Measurements from ENCODE around the gene EMP1. TPM values are rescaled to one million over a fixed set of nuclear protein-coding genes. Genes with fewer than 3 reads are reported as not detected.

The EMP1 gene
- total RNA-seq, 1 experiment from 2014 or later, result 0.48 TPM

- Histone ChIP-seq H3K36me3 (replicated peaks; ENCODE audit: control insufficient read depth, insufficient read depth, low read length) (no peaks in the 10 kb centered on the region), H3K27me3 (ENCODE audit: control insufficient read depth, insufficient read depth, low read length) (no peaks in the 10 kb centered on the region), H3K4me3 (ENCODE audit: insufficient read depth, low read depth, low read length) (no peak overlapping the region)
- no peak for DNase-seq
These were observed 30.9 kb upstream of the EMP1 start for GRCh38 chr12:13165617-13166041.

- H3K27me3 ChIP-seq (ENCODE audit: control insufficient read depth, insufficient read depth, low read length), result no peaks in the 10 kb centered on the region
- H3K36me3 ChIP-seq (replicated peaks; ENCODE audit: control insufficient read depth, insufficient read depth, low read length), result no peaks in the 10 kb centered on the region
- H3K4me3 ChIP-seq (ENCODE audit: insufficient read depth, low read depth, low read length), result no peak overlapping the region
- DNase-seq, result no peak
These were observed 29.3 kb upstream of the EMP1 start for GRCh38 chr12:13167226-13167625.

- Histone ChIP-seq H3K27me3 (ENCODE audit: control insufficient read depth, insufficient read depth, low read length) (no peaks in the 10 kb centered on the region), H3K4me3 (ENCODE audit: insufficient read depth, low read depth, low read length) (no peak overlapping the region), H3K36me3 (replicated peaks; ENCODE audit: control insufficient read depth, insufficient read depth, low read length) (no peaks in the 10 kb centered on the region)
- no peak for DNase-seq
These were observed 28.6 kb upstream of the EMP1 start for GRCh38 chr12:13167906-13168305.

- no peak for DNase-seq
- H3K36me3 ChIP-seq (replicated peaks; ENCODE audit: control insufficient read depth, insufficient read depth, low read length), result no peaks in the 10 kb centered on the region
- H3K4me3 ChIP-seq (ENCODE audit: insufficient read depth, low read depth, low read length), result no peak overlapping the region
- no peaks in the 10 kb centered on the region for H3K27me3 ChIP-seq (ENCODE audit: control insufficient read depth, insufficient read depth, low read length)
These were observed 27.3 kb upstream of the EMP1 start for GRCh38 chr12:13169272-13169671.

- no peak for DNase-seq
These were observed 25.5 kb upstream of the EMP1 start for GRCh38 chr12:13170892-13171490.

GRCh38 chr12:13171921-13172859, 24.3 kb upstream of the EMP1 start:
- no peaks in the 10 kb centered on the region for H3K27me3 ChIP-seq (ENCODE audit: control insufficient read depth, insufficient read depth, low read length)
- H3K36me3 ChIP-seq (replicated peaks; ENCODE audit: control insufficient read depth, insufficient read depth, low read length), result no peaks in the 10 kb centered on the region
- DNase-seq, result peak; percentile 47
- no peak overlapping the region for H3K4me3 ChIP-seq (ENCODE audit: insufficient read depth, low read depth, low read length)

More at GRCh38 chr12:13170892-13171490, 25.5 kb upstream of the EMP1 start:
- Histone ChIP-seq H3K27me3 (ENCODE audit: control insufficient read depth, insufficient read depth, low read length) (no peaks in the 10 kb centered on the region), H3K36me3 (replicated peaks; ENCODE audit: control insufficient read depth, insufficient read depth, low read length) (no peaks in the 10 kb centered on the region), H3K4me3 (ENCODE audit: insufficient read depth, low read depth, low read length) (no peak overlapping the region)

- no peaks in the 10 kb centered on the region for H3K36me3 ChIP-seq (replicated peaks; ENCODE audit: control insufficient read depth, insufficient read depth, low read length)
- H3K27me3 ChIP-seq (ENCODE audit: control insufficient read depth, insufficient read depth, low read length), result no peaks in the 10 kb centered on the region
- DNase-seq, result no peak
- H3K4me3 ChIP-seq (ENCODE audit: insufficient read depth, low read depth, low read length), result no peak overlapping the region
These were observed 23.3 kb upstream of the EMP1 start for GRCh38 chr12:13173012-13173932.

GRCh38 chr12:13175499-13175898, 21.0 kb upstream of the EMP1 start:
- H3K4me3 ChIP-seq (ENCODE audit: insufficient read depth, low read depth, low read length), result no peak overlapping the region
- DNase-seq, result no peak
- no peaks in the 10 kb centered on the region for H3K27me3 ChIP-seq (ENCODE audit: control insufficient read depth, insufficient read depth, low read length)
- no peaks in the 10 kb centered on the region for H3K36me3 ChIP-seq (replicated peaks; ENCODE audit: control insufficient read depth, insufficient read depth, low read length)

GRCh38 chr12:13176256-13176655, 20.3 kb upstream of the EMP1 start:
- Histone ChIP-seq H3K4me3 (ENCODE audit: insufficient read depth, low read depth, low read length) (no peak overlapping the region), H3K27me3 (ENCODE audit: control insufficient read depth, insufficient read depth, low read length) (no peaks in the 10 kb centered on the region), H3K36me3 (replicated peaks; ENCODE audit: control insufficient read depth, insufficient read depth, low read length) (no peaks in the 10 kb centered on the region)
- no peak for DNase-seq

GRCh38 chr12:13177373-13177772, 19.2 kb upstream of the EMP1 start:
- DNase-seq, result no peak
- H3K36me3 ChIP-seq (replicated peaks; ENCODE audit: control insufficient read depth, insufficient read depth, low read length), result no peaks in the 10 kb centered on the region
- H3K4me3 ChIP-seq (ENCODE audit: insufficient read depth, low read depth, low read length), result no peak overlapping the region
- no peaks in the 10 kb centered on the region for H3K27me3 ChIP-seq (ENCODE audit: control insufficient read depth, insufficient read depth, low read length)

GRCh38 chr12:13177906-13178305, 18.6 kb upstream of the EMP1 start:
- no peaks in the 10 kb centered on the region for H3K27me3 ChIP-seq (ENCODE audit: control insufficient read depth, insufficient read depth, low read length)
- H3K4me3 ChIP-seq (ENCODE audit: insufficient read depth, low read depth, low read length), result no peak overlapping the region
- no peaks in the 10 kb centered on the region for H3K36me3 ChIP-seq (replicated peaks; ENCODE audit: control insufficient read depth, insufficient read depth, low read length)
- DNase-seq, result no peak

- no peaks in the 10 kb centered on the region for H3K36me3 ChIP-seq (replicated peaks; ENCODE audit: control insufficient read depth, insufficient read depth, low read length)
- DNase-seq, result no peak
- no peak overlapping the region for H3K4me3 ChIP-seq (ENCODE audit: insufficient read depth, low read depth, low read length)
- H3K27me3 ChIP-seq (ENCODE audit: control insufficient read depth, insufficient read depth, low read length), result no peaks in the 10 kb centered on the region
These were observed 17.8 kb upstream of the EMP1 start for GRCh38 chr12:13178568-13179210.

- no peaks in the 10 kb centered on the region for H3K27me3 ChIP-seq (ENCODE audit: control insufficient read depth, insufficient read depth, low read length)
- H3K4me3 ChIP-seq (ENCODE audit: insufficient read depth, low read depth, low read length), result no peak overlapping the region; the same call in 1 of the 2 replicates
- peak; percentile 70 for DNase-seq
- H3K36me3 ChIP-seq (replicated peaks; ENCODE audit: control insufficient read depth, insufficient read depth, low read length), result no peaks in the 10 kb centered on the region
These were observed 17.1 kb upstream of the EMP1 start for GRCh38 chr12:13179211-13180074.
